Iris pigment epithelial cell (primary cell): ENCODE measurements around the gene SRSF10.
"Not testable (repeated sequence)": the region's sequence is repeated elsewhere in the genome, so short reads cannot be mapped to it uniquely, and the experiment has no call there.

Experiments
- DNase-seq: peaks from one replicate; pipeline ENCODE4 v3.0.0-alpha.2; 2011; ENCODE audit warnings: low read depth

Gene SRSF10

DNA sequence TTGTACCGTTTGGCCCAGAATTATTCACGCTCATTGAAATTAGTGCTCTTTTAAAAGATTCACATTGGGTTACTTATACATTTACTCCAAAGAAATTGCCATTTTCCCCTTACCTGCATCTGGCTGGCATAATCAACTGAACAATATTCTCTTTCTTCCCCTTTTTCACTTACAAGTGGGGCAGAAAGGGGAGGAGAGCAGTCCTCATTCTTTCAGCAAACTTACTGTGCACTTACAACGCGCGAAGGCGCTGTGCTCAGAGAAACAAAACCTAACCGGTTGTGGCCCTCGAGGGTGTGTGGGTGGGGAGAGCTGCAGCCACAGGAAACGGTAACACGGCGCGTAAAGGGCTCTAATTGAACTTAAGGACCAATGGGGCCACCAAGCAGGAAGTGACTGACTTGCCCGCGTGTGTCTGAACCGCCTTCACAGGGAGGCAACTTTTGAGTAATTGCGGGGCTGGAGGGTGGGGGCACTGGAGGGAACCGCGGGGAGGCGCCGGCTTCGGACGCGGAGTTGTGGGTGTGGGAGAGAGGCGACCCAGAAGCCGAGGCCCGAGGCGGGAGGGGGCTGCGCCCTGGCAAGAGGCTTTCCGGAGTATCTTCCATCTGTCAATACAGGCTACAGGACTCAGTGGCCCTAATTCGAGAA is 21.2 kb downstream of the SRSF10 start:
- DNase-seq, result peak; percentile 96

DNA sequence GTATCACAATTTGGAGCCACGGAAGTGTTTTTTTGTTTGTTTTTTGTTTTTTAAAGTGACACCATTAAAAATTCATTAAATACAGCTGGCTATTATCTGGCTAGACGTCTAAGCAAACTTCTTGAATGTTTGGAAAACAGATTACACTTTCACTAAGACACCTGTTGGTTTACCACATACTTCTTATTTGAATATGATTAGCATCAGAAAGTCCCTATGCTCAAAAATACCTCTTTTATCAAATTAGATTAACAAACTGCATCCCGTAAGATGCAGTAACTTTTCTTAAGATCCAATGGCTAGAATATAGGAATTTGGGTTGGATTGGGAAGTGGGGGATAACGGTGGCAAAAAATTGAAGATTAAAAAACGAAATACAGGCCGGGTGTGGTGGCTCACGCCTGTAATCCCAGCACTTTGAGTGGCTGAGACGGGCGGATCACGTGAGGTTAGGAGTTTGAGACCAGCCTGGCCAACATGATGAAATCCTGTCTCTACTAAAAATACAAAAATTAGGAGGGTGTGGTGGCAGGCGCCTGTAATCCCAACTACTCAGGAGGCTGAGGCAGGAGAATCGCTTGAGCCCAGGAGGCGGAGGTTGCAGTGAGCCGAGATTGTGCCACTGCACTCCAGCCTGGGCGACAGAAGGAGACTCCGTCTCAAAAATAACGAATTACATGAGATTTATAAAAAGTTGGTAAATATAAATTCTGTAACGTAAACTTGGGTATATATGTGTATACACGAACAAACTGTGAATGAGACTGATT is 21.9 kb downstream of the SRSF10 start:
- not testable (repeated sequence) for DNase-seq

DNA sequence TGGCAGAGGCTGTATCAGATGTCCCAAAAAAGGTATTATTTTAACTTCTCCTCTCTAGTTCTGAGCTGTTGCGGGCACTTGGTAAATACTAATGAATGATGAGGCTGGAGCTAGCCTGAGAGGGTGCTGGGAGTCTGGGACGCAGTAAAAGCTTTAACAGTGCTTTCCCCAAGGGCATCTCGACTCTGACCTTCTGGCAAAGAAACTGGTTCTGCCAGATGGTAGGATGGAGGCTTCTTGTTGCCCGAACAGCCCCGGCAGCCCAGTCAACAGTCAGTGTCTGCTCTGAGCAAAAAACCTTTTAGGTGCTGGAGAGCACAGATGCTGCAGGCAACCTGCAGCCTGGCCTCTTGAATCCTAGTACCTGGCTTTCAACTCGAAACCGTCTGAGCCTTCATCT is 23.0 kb downstream of the SRSF10 start:
- no peak for DNase-seq

DNA sequence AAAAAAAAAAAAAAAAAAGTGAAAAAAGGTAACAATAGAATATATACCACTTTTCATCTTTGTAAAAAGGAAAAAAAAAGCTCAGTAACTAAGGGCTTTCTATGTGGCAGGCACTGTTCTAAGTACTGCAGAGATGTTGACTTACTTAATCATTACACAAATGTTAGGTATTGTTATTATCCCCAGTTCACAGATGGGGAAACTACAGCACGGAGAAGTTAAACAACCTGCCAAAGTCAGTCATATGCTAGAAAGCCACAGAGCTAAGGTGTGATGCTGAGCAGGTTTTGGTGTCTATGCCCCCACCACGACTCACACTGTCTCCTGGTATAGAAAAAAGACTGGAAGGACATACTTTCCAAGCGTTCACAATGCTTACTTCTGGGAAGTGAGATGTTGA is 27.1 kb downstream of the SRSF10 start:
- DNase-seq, result no peak

DNA sequence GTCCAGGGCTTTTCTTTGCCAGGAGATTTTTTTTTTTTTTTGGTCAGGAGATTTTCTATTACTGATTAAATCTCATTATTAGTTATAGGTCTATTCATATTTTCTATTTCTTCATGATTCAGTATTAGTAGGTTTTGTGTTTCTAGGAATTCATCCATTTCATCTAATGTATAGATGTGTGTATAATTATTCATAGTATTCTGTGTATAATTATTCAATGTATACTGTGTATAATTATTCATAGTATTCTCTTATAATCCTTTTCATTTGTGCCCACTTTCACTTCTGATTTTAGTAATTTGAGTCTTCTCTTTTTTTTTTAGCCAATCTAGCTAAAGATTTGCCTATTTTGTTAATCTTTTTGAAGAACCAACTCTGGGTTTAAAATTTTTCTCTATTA is 32.8 kb downstream of the SRSF10 start:
- no peak for DNase-seq

DNA sequence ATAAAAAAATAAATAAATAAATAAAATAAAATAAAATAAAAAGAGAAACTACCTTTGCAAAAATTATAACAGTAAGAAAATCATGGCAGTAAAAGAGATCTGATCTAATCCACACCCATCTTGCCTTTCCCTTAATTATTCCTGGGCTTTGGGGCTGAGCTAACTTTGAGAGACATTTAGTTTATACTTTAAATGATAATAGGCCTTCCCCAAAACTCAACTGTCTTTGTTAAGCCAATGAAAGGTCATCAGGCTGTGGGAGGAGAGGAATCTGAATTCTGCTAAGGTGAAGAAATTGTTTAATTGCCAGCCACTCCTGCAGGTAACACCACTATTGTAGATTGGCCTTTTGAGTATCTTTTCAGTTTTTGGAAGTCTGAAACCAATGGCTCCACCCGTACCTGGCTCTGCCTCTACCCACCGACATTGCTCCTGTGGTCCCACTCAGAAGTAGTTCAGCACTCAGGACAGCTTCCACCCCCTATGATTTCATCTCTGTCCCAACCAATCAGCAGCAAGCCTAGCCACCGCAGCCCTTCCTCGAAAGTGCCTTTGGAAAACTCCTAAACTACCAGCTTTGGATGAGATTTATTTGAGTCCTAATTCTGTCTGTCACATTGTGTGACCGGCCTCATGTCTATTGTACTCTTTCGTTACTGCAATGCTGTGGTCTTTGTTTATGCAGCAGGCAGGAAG is 43.5 kb downstream of the SRSF10 start:
- DNase-seq, result peak; percentile 21

DNA sequence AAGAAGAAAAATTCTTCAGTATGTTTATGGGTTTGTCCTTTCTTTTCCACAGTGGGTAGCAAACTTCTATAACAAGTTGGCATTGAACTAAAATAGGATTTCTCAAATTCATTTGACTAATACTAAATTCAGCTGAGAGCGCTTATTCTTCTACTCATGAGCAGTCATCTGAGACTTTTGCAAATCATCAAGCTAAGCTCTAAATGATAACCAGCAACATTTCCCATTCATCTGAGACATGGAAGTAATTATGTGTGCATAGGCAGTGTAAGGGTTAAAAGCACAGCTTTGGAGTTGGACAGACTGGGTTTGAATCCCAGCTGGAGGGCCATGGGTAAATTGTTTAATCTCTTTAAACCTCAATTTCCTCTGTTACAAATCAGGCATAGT is 48.6 kb downstream of the SRSF10 start:
- no peak for DNase-seq

DNA sequence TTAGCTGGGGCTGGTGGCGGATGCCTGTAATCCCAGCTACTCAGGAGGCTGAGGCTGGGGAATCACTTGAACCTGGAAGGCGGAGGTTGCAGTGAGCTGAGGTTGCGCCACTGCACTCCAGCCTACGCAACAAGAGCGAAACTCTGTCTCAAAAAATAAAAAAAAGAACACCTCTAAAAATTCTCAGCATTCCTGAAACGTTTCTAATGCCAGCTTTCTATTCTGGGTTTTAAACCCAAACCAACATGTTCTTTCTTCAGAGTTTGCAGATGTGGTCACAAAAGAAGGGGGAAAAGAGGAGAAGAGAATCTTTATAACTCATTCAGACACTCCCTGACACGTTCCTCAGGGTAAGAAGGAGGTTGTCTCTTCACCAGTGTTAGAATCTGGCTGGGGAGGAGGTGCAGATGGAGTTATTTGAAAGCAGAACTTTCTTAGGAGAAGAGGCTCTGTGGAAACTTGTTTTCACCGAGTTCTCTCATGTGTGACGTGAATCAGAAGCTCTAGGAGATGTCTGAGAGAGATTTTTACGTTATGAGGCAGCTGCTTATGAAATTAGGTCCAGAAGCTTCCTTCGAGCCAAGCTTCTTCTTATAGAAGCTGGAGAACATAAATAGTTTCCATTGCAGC is 49.2 kb downstream of the SRSF10 start:
- DNase-seq, result peak; percentile 91

DNA sequence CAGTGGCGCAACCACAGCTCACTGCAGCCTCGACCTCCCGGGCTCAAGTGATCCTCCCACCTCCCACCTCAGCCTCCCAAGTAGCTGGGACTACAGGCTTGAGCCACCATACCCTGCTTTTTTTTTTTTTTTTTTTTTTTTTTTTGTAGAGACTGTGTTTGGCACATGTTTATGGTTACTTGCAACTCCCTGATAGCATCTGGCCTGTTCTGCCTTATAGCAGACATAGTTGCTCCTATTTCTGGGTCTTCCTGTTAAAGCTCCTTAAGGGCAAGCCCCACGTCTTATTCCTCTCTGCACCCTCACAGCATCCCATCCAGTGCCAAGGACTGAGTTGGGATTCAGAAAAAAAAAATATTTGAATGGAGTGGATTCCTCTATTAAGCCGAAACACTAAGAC is 49.9 kb downstream of the SRSF10 start:
- no peak for DNase-seq

DNA sequence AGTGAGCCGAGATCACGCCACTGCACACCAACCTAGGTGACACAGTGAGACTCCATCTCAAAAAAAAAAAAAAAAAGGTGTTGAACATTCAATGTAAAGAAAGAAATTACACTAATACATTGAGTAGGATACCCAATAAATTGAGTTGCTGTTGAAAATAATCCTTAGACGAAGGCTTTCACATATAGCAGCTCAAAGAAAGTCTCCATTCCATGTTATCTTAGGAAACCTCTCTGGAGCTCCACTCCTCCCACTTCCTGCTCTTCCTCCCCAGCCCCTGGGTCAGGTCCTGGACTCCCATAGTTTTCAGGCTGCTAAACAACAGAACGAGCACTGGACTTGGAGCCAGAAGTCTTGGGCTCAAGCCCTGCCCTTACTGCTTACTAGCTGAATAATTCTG is 51.3 kb downstream of the SRSF10 start:
- DNase-seq, result no peak

DNA sequence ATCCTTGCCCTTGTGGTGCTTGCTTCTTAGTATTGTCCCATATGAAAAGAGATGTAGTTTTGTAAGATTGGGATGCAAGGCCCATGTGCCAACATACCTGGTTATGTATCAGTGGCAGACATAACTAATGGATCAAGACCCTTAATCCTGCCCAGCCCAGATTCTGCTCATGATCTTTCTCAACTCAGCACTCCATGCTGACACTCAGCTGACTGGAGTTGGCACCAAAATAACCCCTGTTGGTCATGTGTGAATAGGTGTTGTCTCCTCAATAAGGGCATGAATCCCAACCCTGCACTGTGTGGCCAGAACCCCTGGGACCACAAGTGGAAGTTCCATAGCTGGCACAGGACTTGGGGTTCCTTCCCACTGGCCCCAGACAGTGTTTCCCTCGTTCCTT is 53.0 kb downstream of the SRSF10 start:
- DNase-seq, result no peak

DNA sequence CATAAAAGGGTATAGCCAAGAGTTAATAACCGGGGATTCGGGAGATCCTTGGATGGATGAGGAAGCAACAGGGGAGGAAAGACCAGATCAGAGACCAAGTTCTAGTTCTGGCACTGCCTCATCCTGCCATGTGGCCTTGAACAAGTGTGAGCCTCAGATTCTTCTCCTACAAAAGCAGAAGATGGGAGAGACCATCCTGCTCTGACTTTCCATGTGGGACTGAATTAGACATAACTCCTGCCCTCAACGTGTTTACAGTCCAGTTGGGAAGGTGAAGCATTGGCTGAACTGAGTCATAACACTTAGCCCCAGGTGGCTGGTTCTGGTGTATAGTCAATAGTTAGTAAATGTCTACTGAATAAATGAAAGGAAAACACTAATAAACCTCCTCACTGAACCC is 54.8 kb downstream of the SRSF10 start:
- no peak for DNase-seq

DNA sequence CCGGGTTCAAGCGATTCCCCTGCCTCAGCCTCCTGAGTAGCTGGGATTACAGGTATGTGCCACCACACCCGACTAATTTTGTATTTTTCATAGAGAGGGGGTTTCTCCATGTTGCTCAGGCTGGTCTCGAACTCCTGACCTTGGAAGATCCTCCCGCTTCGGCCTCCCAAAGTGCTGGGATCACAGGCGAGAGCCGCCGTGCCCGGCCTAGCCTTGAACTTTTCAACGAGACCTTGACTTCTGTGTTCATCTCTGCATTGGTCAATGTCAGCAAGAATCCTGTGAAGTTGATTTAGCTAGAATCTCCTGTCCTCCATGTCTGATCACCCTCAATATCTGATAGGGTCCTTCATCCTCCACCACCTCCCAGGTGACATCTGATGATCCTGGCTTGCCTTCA is 55.5 kb downstream of the SRSF10 start:
- DNase-seq, result no peak

DNA sequence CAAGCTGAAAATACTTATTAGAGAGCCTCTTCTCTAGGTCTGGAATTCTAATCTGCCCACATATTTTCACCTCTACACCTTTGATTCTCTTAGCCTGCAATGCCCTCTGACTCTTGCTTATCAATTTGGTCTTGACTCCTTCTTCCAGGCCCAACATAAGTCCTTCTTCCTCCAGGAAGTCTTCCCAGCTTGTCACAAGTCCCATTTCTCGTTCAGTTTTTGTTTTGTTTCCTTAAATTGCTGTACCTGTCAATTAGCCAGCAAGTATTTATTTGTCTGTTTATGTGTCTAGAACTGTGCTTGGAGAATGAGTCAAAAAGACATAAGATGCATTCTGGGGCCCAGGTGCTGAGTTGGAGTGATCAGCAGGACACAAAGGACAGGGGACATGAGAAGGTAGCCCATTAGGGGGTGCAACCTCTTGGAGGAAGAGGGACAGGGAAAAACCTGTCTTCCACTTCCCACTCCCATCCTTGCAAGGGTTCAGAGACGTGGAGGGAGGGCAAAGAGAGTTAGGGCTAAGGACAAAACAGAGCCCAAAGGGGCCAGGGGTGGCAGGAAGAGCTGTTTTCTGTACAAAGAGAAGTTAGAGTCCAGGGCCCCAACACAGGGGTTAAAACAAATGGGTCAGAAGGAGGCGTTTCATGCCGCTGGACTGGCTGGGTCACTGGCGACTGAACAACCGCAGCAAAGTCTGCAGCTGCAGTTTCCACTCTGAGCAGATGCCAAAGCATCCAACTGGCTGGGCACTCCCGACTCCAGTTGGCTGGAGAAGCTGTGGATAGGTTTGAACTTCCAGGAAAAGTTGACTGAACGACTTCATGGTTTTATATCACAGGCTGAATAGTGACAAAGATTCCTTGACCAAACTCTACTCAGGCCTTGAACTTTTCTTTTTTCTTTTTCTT is 56.3 kb downstream of the SRSF10 start:
- DNase-seq, result no peak

DNA sequence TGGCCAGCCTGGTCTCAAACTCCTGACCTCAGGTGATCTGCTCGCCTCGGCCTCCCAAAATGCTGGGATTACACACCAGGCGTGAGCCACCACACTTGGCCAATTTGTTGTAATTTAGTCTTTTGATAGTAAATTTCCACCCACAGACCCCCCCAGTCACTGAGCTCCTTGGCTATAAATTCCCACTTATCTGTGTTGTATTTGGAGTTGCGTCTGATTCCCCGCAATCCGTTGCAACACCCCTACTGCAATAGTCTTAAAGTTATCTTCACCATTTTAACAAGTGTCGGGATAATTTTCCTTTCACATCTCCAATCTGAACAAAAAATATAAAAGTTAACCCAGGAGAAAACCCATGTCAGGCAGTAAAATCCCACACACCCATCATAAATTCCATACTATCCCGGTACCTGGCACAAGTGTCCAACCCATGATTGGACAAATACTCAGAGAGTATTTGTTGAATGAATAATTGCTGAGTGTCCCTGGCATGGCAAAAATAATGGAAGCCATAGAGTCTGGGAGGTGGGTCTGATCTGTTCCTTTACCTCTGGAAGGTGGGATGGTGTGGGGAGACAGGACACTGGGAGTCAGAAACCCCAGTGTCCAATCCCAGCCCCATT is 57.7 kb downstream of the SRSF10 start:
- DNase-seq, result no peak

DNA sequence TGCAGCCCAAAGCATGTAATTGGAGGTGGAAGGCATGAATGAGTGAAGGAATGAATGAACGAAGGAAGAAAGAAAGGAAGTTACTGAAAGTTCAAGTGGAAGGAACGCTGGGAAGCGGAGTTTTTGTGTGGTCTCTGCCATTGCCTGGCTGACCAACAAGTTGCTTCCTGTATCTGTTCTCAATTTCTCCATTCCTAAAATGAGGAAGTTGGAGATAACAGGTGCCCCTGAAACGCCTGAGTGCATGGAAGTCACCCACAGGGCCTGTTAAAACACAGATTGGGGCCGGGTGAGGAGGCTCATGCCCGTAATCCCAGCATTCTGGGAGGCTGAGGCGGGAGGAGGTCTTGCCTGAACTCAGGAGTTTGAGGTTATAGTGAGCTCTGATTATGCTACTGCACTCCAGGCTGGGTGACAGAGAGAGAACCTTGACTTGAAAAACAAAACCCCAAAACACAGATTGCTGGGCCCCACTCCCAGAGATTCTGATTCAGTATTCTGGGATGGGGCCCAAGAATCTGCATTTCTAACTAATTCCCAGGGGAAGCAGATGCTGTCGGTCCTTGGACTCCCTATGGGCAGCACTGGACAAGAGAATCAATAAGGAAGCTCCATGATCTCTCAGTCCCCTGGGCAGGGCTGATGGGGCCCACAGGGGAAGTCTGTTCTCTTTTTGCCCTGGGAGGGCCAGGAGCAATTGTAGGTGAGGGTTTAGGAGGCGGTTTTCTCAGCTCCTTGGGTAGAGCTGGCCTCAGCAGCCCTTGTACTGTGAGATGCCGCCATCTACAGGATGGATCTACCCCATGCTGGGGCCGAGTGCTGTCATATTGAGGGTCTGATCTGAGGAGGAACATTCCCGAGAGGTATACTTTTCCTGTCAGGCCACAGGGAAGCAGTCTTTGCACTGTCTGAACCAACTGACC is 63.7 kb downstream of the SRSF10 start:
- DNase-seq, result peak; percentile 67

DNA sequence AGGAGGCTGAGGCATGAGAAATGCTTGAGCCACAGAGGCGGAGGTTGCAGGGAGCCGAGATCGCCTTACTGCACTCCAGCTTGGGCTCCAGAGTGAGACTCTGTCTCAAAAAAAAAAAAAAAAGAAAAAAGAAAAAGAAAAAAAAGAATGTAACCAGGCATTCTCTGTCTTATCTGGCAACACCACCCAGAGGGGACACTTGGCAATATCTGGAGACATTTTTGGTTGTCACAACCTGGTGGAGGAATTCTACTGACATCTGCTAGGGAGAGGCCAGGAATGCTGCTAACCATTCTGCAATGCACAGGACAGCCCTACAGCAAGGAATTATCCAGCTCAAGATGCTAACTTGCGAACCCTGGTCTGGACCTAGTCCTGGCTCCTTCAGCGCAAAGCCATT is 64.7 kb downstream of the SRSF10 start:
- DNase-seq, result no peak

DNA sequence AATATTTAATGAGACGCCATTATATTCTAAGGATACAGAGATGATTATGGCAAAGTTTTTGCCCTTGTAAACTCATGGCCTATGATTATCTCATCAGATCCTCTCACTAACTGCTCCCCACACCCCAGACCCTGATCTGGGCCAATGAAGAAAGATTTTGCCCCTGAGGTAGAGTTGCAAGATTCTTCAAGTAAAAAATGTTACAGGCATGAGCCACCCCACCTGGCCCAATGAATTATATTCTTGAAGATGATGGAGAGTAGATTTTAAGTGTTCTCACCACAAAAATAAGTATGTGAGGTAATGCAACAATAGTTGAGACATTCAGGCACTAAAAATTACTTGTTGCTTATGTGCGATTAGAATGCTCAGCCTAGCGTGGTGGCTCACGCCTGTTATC is 65.2 kb downstream of the SRSF10 start:
- no peak for DNase-seq
